ENCODE data around the gene LDLRAP1. TPM values are rescaled to one million over a fixed set of nuclear protein-coding genes. Genes with fewer than 3 reads are reported as not detected.

Gene LDLRAP1
- total RNA-seq, 1 experiment from 2014 or later: 26.0 TPM

GRCh38 chr1:25613091-25613490 is 69.7 kb downstream of the LDLRAP1 start (continued):
- no peak for TF ChIP-seq REST (IDR thresholded peaks at IDR 0.05; ENCODE audit: low read depth)
- no peak for TF ChIP-seq MAX (IDR thresholded peaks at IDR 0.05)
- no peak for TF ChIP-seq RAD21 (IDR thresholded peaks at IDR 0.05; ENCODE audit: low read depth)
- no peak for TF ChIP-seq FOSL1 (IDR thresholded peaks at IDR 0.05; ENCODE audit: low read depth)
- no peak for TF ChIP-seq JUND (IDR thresholded peaks at IDR 0.05)

GRCh38 chr1:25614501-25615171 is 71.2 kb downstream of the LDLRAP1 start:
- Histone ChIP-seq H4K20me1 (ENCODE audit: insufficient read depth) (no peaks in the 10 kb centered on the region), H3K9me2 (ENCODE audit: insufficient read depth) (no peaks in the 10 kb centered on the region), H3K36me3 (ENCODE audit: control insufficient read depth in 1 of 2, insufficient read depth in 2 of 2, low read length in 2 of 2) (no peaks in the 10 kb centered on the region), H3K9me3 (ENCODE audit: control insufficient read depth in 1 of 2, insufficient read depth in 1 of 2, low read depth in 1 of 2, low read length in 2 of 2) (no peaks in the 10 kb centered on the region), H3K9ac (ENCODE audit: low read length) (no peak overlapping the region), H2AFZ (ENCODE audit: low read depth, low read length, poor library complexity, severe bottlenecking) (no peak overlapping the region), H3K27ac (ENCODE audit: low read depth, low read length) (no peak overlapping the region), H3K27me3 (ENCODE audit: insufficient read depth, low read length) (peaks cover 15% of the 10 kb centered on the region; the same call in 1 of the 2 replicates), H3K4me1 (ENCODE audit: control insufficient read depth in 1 of 2, insufficient read depth in 2 of 2, low read length in 2 of 2) (peaks cover 5 to 18% of the 10 kb centered on the region in 2 experiments; a peak in 3 of 4 replicates), H3K4me3 (replicated peaks in 1 of 2; ENCODE audit: low read depth in 1 of 2, low read length in 2 of 2) (no peak overlapping the region), H3K79me2 (ENCODE audit: insufficient read depth, low read length) (no peaks in the 10 kb centered on the region), H3K4me2 (ENCODE audit: low read length) (no peak overlapping the region)
- intact Hi-C loops (cut with micrococcal nuclease): loop anchor here (5.0 kb wide), 1 partner anchor 183 kb away; no protein-coding TSS in a partner anchor
- ChIA-PET CTCF (no interaction called here), RAD21 (ENCODE audit: low non-redundant PET in 1 of 2, low total read pairs in 2 of 2, uncharacterized antibody in 2 of 2, unreplicated experiment in 2 of 2) (no interaction called here), POLR2A (no interaction called here)
- no TSS peak for BruUV-seq (replicated peaks)
- DNase-seq (ENCODE audit: low read depth, low spot score) (no peak), ATAC-seq (no peak)
- TF ChIP-seq CEBPB (IDR thresholded peaks at IDR 0.05; ENCODE audit: low read depth) (no peak), ZBTB33 (IDR thresholded peaks at IDR 0.05; ENCODE audit: extremely low read depth, insufficient replicate concordance, low read length) (no peak), SIN3A (IDR thresholded peaks at IDR 0.05; ENCODE audit: low read depth) (no peak), EGR1 (IDR thresholded peaks at IDR 0.05; ENCODE audit: low read depth) (no peak), FOSL1 (IDR thresholded peaks at IDR 0.05; ENCODE audit: low read depth) (no peak), SRF (IDR thresholded peaks at IDR 0.05; ENCODE audit: low read depth) (no peak), ATF3 (IDR thresholded peaks at IDR 0.05) (no peak)

All from HCT116 (cell line).